Right lobe of liver (tissue), 4 donors: ENCODE measurements around the gene PPARA.

Source experiments
- CTCF ChIP-seq, 4 donors: fragments of 200-600 bp in 3 of 4; fragments of 450-650 bp in 1 of 4; IDR thresholded peaks; one replicate each; pipeline versions ENCODE4 v1.5.1 to v1.8.0; 2016 to 2022; ENCODE audit warnings: antibody characterized with exemption in 4 of 4, mild to moderate bottlenecking in 2 of 4
- POLR2A ChIP-seq: fragments of 450-650 bp; IDR thresholded peaks from one replicate; pipeline ENCODE4 v1.6.1; 2017; ENCODE audit warnings: antibody characterized with exemption, mild to moderate bottlenecking
- donor health status: DM: no; HTN: no; CAD: no.
- donor health status: DM: no; HTN: no; CAD: no.
- donor health status: DM: no; HTN: yes; CAD: no.

GRCh38 chr22:46237453-46238124 is 87.3 kb downstream of the PPARA start:
- TF ChIP-seq POLR2A (no peak), CTCF (IDR thresholded peaks at IDR 0.05) (no peak)
